ENCODE measurements around the gene PADI6. TPM values are rescaled to one million over a fixed set of nuclear protein-coding genes. Genes with fewer than 3 reads are reported as not detected.

Gene PADI6
- polyA plus RNA-seq, 3 donors, result not detected

DNA sequence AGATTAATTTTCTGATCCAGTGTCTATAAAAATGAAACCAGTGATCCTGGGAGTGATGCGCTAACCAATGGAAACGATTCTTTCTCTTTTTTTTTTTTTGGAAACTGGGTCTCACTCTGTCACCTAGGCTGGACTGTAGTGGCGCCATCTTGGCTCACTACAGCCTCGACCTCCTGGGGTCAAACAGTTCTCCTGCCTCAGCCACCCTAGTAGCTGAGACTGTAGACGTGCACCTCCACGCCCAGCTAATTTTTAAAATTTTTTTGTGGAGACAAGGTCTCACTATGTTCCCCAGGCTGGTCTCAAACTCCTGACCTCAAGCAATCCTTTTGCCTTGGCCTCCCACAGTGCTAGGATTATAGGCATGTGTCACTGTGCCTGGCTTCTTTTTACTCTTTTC lies 70.8 kb downstream of the PADI6 start:
- DNase-seq (ENCODE audit: extremely low read depth in 1 of 11, low read depth in 9 of 11, low spot score in 4 of 11), result no peak

DNA sequence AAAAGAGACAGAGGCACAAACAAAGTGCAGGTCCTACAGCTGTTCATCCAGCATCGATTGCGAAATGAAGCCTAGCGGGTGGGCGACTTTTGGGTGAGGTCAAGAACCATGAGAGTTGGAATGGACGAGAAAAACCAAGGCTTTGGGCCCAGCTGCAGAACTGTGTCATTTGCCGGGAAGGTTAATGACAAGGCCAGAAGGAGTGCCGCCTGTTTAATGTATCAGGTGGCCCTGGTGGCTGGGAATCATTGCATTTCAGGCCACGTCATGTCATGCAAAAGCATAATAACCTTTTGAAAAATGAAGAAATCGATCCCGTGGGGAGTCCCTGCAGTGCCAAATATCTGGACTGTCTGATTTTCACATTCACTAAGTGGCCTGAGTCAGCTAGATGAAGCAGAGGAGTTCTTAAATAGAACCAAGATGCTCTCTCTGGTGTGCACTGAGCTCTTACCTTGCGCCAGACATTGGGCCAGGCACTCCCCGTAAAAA lies 75.6 kb downstream of the PADI6 start:
- no peak for DNase-seq (ENCODE audit: extremely low read depth in 1 of 11, low read depth in 9 of 11, low spot score in 4 of 11)

Other genes with a start within 250 kb of the PADI6 start
- gene PADI1, start 167.1 kb upstream of the PADI6 start, polyA plus RNA-seq (ENCODE audit: insufficient read length in 3 of 3), result under 1 TPM in 1 of 3 donors, not detected in 2; 0.06 TPM
- under 1 TPM; 0.06 to 0.15 (median 0.07) TPM for gene PADI3, start 123.1 kb upstream of the PADI6 start, polyA plus RNA-seq (ENCODE audit: insufficient read length in 3 of 3)
- under 1 TPM; 0.79 to 0.99 (median 0.81) TPM for gene PADI4, start 64.0 kb upstream of the PADI6 start, polyA plus RNA-seq (ENCODE audit: insufficient read length in 3 of 3)
- 100 to 1,000 TPM in 1 of 3 donors, 10 to 100 TPM in 2; 88.1 to 107 (median 94.1) TPM for gene RCC2, start 67.5 kb downstream of the PADI6 start, polyA plus RNA-seq (ENCODE audit: insufficient read length in 3 of 3)
- 10 to 100 TPM; 35.2 to 52.0 (median 47.3) TPM for gene ARHGEF10L, start 167.5 kb downstream of the PADI6 start, polyA plus RNA-seq (ENCODE audit: insufficient read length in 3 of 3)

All from renal cortex interstitium (tissue), 11 donors.